ENCODE measurements around the gene TTPAL.

- TF ChIP-seq ARID3B (CRISPR knock-in tag; IDR thresholded peaks at IDR 0.05; ENCODE audit: borderline replicate concordance) = no peak
- TF ChIP-seq CTCF (IDR thresholded peaks at IDR 0.05 in 2 of 3, conservative IDR thresholded peaks at IDR 0.05 in 1 of 3; ENCODE audit: insufficient read depth in 2 of 3, low read depth in 1 of 3, low read length in 3 of 3) = no peak
- no peak for TF ChIP-seq NFRKB (IDR thresholded peaks at IDR 0.05; ENCODE audit: low read depth)
- TF ChIP-seq ELF2 (CRISPR knock-in tag; IDR thresholded peaks at IDR 0.05) = no peak
- no peak for TF ChIP-seq TCF7L2 (IDR thresholded peaks at IDR 0.05; ENCODE audit: low read depth, low read length)
- no peak for TF ChIP-seq RBM14 (IDR thresholded peaks at IDR 0.05; ENCODE audit: borderline replicate concordance, insufficient read depth, low read depth, low read length)
- TF ChIP-seq CC2D1A (IDR thresholded peaks at IDR 0.05) = no peak
- TF ChIP-seq ZNF778 (CRISPR knock-in tag; IDR thresholded peaks at IDR 0.05) = no peak
- TF ChIP-seq PHF8 (IDR thresholded peaks at IDR 0.05; ENCODE audit: borderline replicate concordance, low read length) = no peak
- TF ChIP-seq SMARCA5 (IDR thresholded peaks at IDR 0.05) = no peak
- no peak for TF ChIP-seq BCL6 (CRISPR knock-in tag; IDR thresholded peaks at IDR 0.05)
- TF ChIP-seq SP2 (IDR thresholded peaks at IDR 0.05; ENCODE audit: extremely low read depth, low read depth, low read length, poor library complexity, severe bottlenecking) = no peak
Observed at GRCh38 chr20:44532981-44533331, 57.3 kb downstream of the TTPAL start.

Measured in K562 (cell line).